ENCODE measurements around the gene HNF1B.

DNA sequence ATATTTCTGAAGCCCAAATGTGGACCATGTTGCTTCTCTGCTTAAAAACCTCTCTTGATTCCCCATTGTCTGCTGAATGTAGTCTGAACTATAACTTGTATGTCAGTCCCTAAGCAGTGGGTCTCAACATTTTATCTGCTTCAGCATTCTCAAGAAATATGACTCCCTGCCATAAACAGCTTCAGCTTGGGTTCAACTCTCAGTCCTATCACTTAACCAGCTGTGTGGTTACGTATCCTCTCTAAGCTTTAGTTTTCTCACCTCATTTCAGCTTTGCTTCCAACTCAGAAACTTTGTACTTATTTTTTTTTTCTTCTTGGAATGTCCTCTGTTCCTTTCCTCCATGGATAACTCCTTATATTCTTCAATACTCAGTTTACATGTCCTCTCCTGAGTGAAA is 97.0 kb downstream of the HNF1B start:
- TF ChIP-seq, protein P1, sequence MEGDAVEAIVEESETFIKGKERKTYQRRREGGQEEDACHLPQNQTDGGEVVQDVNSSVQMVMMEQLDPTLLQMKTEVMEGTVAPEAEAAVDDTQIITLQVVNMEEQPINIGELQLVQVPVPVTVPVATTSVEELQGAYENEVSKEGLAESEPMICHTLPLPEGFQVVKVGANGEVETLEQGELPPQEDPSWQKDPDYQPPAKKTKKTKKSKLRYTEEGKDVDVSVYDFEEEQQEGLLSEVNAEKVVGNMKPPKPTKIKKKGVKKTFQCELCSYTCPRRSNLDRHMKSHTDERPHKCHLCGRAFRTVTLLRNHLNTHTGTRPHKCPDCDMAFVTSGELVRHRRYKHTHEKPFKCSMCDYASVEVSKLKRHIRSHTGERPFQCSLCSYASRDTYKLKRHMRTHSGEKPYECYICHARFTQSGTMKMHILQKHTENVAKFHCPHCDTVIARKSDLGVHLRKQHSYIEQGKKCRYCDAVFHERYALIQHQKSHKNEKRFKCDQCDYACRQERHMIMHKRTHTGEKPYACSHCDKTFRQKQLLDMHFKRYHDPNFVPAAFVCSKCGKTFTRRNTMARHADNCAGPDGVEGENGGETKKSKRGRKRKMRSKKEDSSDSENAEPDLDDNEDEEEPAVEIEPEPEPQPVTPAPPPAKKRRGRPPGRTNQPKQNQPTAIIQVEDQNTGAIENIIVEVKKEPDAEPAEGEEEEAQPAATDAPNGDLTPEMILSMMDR (IDR thresholded peaks at IDR 0.05 in 4 of 5, conservative IDR thresholded peaks at IDR 0.05 in 1 of 5): no peak
- TF ChIP-seq POLR2A (IDR thresholded peaks at IDR 0.05): no peak

Data from gastrocnemius medialis (tissue), 4 donors.